GM18517 (cell line): ENCODE measurements around the gene FNBP1.

Experiments used
- ATAC-seq: cut with Tn5 transposase; IDR thresholded peaks from one replicate; pipeline ENCODE4 v1.9.1; 2021; ENCODE audit warnings: mild to moderate bottlenecking, moderate library complexity; ENCODE audit not compliant: unreplicated experiment

The FNBP1 gene

GRCh38 chr9:129866394-129867135, 176.4 kb downstream of the FNBP1 start:
- ATAC-seq: no peak

GRCh38 chr9:129865668-129866320, 177.2 kb downstream of the FNBP1 start:
- ATAC-seq: no peak

DNA sequence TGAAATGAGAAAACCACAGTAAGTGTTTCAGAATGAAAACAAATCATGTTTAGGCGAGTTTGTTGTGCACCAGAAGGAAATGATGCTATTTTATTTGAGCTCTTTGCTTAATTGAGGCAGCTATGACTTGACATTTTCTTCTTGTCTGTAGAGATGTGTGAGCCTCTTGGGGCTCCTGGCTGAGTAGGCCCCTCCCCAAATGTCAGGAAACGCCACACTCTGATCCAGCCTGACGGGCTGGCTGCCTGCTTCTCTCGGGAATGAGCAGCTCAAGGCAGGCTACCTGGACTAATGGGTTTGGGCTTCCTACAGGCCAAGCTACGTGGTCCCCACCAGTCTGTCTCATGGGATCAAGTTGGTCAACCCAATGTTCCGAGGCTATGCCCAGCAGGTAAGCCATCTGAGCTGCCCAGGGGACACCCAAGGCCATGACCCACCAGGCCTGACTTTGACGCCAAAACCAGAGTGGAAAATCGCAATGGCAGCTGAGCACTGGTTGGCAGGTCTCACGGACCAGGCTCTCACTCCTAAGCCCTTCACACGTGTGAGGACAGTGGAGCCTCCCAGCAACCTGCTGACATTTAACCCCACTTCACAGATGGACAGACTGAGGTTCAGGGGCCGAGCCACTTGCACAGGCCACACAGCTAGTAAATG, 177.9 kb downstream of the FNBP1 start:
- ATAC-seq: no peak

- ATAC-seq: no peak
Observed at GRCh38 chr9:129863059-129863690, 179.8 kb downstream of the FNBP1 start.

GRCh38 chr9:129861447-129861827, 181.6 kb downstream of the FNBP1 start:
- no peak for ATAC-seq

DNA sequence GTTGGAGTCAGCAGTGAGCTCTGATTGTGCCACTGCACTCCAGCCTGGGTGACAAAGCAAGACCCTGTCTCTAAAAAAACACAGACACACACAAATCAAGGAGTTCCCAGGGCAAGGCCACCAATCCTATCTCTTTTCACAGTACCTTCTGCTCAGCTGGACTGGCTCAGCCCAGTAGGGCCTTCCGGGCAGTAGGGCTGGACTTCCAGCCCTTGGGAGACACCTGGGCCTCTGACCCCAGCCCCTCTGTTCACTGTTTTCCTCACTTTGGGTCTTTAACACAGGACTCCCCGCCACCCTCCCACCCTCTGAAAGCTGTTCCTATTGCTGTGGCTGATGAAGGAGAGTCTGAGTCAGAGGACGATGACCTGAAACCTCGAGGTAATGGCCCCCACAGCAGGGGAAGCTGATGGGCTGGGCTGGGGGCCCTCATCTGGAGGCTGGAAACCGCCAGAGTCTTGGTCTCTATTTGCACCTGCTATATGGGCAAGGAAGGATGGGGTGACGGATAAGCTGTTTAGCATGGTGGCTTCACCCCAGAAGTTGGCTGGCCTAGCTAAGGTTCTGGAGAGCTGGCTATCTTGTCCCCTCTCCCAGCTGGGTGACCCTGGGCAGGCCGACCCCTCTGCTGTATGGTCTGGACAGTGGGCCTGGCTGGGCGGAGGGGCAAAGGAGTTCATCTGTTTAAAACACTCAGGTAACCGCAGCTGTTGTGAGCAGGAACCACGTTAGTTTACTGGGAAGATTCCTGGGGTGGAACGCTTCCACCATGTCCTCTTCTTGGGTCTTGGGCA, 182.1 kb downstream of the FNBP1 start:
- ATAC-seq: no peak

DNA sequence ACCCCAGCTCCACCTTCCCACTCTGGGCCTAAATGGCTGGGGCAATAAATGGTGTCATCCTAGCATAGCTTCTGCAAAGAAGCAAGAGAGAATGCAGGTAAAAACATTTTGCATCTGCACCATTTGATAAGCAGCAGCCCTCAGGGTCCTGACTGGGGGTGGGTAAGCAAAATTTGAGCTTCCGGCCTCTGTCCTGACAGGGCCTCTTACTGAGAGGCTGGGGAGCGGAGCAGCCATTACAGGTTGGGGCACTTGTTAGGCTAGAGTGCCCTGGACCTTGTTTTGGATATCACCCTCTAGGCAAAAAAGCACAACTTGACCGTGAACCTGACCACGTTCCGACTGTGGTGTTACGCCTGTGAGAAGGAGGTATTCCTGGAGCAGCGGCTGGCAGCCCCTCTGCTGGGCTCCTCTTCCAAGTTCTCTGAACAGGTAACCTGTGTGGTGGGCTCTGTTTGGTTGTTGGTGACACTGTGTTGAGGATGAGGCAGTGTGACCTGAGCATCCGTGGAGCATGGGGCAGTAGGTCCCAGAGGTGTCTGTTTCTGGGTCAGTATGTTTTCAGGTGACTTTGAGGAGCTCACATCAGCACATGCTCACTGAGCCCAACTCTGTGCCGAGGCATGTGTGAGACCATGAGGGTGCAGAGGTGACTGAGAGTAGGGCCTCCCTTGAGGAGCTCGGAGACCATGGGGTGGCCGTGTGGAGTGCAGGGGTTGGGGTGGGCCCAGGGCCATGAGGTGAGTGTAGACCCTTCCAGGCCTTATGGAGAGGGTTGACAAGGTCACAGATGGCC, 184.6 kb downstream of the FNBP1 start:
- ATAC-seq: no peak

DNA sequence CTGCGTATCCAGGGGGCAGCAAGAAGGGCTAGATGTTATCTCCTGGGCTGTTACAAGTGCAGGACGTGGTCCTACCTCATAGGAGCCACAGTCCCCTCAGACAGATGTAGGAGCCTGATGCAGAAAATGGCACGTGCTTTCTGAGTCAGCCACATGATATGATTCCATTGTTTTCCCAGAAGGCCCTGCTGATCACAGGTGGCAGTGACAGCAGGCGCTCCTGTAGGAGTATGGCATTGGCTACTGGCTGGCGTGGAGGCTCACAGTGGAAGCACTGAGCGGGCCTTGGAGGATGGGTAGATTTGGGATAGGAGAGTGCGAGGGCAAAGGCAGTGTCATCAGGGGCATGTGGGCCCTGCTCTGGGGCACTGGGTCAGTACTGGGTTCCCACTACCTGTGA, 185.8 kb downstream of the FNBP1 start:
- ATAC-seq: no peak

- ATAC-seq: no peak
Observed at GRCh38 chr9:129854588-129855110, 188.3 kb downstream of the FNBP1 start.

GRCh38 chr9:129853614-129854013, 189.4 kb downstream of the FNBP1 start:
- no peak for ATAC-seq

DNA sequence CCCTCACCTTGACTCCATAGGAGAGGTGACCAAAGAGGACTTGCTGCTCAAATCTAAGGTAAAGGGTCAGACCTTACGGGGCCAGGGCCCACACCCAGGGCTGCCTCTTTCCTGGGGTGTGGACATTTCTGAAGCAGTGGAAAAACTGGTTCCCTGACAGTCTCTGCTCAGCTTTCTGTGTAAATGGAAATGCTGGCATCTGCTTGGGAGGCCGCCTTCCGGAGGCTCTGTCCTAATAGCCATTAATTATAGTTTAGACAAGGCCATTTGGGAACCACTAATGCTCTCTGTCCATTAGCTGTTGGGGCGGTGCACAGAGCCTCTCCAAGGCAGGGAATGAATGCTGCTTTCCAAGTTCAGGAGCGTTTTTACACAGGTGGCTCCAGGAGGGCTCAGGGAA, 190.4 kb downstream of the FNBP1 start:
- ATAC-seq: no peak

GRCh38 chr9:129851821-129852220, 191.2 kb downstream of the FNBP1 start:
- no peak for ATAC-seq

DNA sequence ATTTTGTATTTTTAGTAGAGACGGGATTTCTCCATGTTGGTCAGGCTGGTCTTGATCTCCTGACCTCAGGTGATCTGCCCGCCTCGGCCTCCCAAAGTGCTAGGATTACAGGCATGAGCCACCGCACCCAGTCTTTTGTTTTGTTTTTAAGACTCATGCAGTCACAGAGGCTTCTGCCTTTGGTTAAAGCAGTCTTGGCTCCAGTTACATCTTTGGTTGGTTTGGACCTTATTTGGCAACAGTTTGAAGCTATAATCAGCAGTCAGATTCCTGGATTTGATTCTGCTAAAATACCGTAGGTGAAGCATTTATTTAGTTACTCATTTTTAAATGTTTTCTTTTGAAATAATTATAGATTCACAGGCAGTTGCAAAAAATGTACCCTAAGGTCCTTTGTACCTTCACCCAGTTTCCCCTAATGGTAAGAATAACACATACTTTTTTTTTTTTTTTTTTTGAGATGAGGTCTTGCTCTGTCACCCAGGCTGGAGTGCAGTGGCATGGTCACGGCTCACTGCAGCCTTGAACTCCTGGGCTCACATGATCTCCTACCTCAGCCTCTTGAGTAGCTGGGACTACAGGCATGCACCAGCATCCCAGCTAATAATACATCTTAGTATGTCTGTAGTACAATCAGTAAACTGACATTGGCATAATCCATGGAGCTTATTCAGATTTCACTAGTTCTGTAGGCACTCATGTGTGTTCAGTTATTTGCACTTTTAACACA, 192.0 kb downstream of the FNBP1 start:
- ATAC-seq: no peak

DNA sequence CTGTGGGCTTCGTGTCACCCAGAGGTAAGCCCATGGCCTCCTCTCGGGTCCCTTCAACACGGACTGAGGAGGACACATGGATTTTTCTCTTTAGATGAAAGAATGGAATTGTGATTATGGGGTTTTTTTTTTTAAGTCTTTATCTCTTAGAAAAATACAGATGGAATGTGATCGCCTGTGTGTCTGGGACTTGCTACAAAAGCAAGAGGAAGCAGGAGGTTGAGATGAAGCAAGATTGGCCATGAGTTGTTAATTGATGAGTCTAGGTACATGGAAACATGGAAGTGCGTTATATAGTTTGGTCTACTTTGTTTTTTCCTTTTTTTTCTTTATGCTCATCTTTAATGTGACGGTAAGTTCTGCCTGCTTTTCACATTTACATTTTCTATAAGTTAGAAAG, 193.1 kb downstream of the FNBP1 start:
- ATAC-seq: no peak

DNA sequence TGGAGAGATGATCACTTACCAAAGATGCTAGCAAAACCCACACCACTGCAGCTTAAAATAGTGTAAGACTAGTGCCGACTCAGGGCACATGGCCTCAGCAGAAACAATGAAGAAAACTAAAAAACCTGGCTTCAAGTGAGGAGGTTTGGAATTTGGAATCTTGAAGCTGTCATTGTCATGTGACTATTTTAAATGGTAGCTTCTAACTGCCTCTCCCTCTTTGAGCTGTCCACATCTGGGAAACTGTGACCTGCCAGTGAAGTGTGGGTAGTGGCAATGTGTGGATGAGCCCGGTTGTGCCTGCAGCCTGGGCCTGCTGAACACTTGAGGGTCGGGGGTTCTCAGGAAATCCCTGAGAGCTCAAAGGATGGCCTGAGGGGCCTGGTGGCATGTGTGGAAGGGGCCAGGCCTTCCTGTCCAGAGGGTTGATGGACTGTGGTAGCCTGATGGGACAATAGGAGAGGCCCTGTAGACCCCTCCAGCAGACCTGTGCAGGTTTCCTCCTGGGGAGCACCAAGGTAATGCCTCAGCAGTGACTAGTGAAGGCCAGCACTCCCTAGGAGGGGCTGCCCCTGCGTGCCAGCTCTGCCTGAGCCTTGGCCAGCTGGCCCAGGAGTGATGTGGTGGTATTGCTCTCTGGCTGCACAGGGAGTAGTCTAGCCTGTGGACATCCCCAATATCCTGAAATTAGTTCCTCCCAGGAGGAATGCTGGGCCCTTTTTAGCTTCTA, 194.1 kb downstream of the FNBP1 start:
- no peak for ATAC-seq

DNA sequence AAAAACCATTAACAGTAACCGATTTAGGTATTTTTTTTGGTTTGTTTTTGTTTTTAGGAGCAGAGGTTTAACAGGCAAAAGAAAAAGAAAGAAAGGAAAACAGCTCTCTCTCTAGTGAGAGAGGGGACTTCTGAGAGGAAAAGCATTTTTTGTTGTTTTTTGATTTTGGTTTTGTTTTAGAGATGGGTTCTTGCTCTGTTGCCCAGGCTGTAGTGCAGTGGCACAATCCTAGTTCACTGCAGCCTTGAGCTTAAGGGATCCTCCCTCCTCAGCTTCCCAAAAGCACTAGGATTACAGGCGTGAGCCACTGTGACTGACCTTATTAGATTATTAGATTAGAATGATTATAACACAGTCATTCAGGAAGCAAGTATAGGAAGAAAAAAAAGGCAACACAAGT, 197.6 kb downstream of the FNBP1 start:
- no peak for ATAC-seq

GRCh38 chr9:129841071-129841470, 201.9 kb downstream of the FNBP1 start:
- no peak for ATAC-seq

DNA sequence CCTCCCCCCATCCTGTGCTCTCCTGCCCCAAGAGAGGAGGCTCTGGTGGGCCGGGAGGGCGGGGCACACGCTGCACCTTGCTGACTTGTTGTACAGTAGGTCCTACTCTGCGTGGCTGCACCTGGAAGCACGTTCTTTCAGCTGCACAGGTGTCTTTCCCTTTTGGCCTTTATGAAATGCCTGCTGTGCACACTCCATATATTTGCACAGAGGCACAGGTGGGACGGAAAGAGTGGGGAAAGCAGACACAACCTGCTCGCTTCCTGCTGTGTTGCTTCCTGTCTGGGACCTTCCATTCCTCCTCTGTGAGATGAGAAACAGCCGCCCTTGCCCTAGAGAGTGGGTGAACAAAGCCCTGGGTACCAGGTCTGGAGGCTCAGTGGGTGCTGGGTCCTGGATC, 203.0 kb downstream of the FNBP1 start:
- ATAC-seq: no peak
